Esophagus muscularis mucosa (tissue), 3 donors: ENCODE results near the gene EYA2.

Experiments
- POLR2A ChIP-seq: fragments of 450-650 bp; IDR thresholded peaks from one replicate; pipeline ENCODE4 v1.6.1; 2017; ENCODE audit warnings: antibody characterized with exemption, moderate library complexity, mild to moderate bottlenecking, low read depth
- TF ChIP-seq, protein P1 (sequence below), 3 experiments: fragments of 200-600 bp in 2 of 3; fragments of 450-650 bp in 1 of 3; sonication (generic) in 2 of 3; IDR thresholded peaks; one replicate each; pipeline ENCODE4 v1.5.1; 2017 to 2019; ENCODE audit warnings: antibody characterized with exemption in 3 of 3, mild to moderate bottlenecking in 2 of 3, moderate library complexity in 1 of 3

DNA sequence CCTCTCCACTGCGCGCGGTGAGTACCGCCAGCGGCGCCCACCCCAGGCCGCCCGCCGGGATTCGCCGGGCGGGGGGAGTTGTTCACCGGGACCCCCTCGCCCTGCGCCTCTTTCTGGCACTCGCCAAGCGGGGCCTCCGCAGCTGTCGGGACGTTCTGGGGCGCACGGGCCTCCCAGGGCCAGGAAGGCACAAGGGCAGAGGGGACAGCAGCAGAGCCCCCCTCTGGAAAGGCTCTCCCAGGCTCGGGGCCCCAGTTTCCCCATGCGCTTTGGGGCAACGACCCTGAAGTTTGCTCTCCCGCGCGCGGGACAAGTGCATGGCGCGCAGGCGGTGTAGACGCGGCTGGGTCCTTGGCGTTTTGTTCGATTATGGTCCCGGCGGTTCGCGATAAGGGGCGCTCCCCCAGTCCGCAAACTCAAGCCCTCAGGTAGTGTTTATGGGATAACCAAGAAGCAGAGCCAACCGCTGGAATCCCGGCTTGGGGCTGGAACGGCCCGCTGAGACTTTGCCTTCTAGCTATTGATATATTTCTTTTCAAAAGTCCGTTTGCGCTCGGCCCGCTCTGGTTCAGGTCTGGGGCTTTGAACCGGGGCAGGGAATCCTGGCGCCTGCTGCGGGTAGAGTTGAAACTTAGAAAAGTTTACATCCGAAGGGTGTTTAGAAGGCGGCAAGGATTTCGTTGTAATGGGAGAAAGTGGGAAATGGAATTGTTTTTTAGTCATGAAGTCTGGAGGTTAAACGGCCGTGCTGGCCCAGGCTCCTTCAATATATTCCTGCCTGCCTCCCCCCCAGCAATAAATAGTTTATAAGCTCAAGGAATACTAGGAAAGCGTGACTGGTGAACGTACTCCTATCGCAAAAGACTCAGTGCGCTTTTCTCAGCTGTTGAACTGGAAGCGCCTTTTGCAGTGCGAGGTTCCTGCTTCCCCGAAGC, 595 bp downstream of the EYA2 start:
- no peak for TF ChIP-seq POLR2A
- TF ChIP-seq, protein P1, sequence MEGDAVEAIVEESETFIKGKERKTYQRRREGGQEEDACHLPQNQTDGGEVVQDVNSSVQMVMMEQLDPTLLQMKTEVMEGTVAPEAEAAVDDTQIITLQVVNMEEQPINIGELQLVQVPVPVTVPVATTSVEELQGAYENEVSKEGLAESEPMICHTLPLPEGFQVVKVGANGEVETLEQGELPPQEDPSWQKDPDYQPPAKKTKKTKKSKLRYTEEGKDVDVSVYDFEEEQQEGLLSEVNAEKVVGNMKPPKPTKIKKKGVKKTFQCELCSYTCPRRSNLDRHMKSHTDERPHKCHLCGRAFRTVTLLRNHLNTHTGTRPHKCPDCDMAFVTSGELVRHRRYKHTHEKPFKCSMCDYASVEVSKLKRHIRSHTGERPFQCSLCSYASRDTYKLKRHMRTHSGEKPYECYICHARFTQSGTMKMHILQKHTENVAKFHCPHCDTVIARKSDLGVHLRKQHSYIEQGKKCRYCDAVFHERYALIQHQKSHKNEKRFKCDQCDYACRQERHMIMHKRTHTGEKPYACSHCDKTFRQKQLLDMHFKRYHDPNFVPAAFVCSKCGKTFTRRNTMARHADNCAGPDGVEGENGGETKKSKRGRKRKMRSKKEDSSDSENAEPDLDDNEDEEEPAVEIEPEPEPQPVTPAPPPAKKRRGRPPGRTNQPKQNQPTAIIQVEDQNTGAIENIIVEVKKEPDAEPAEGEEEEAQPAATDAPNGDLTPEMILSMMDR (IDR thresholded peaks at IDR 0.05), result no peak
